ENCODE data around the gene ABCC1.
"Not testable (repeated sequence)": the region's sequence is repeated elsewhere in the genome, so short reads cannot be mapped to it uniquely, and the experiment has no call there.

The ABCC1 gene

GRCh38 chr16:15980329-15980728, 30.9 kb downstream of the ABCC1 start:
- H4K20me1 ChIP-seq (ENCODE audit: insufficient read depth, low read length): peaks cover 41% of the 10 kb centered on the region
- no peak for TF ChIP-seq EZH2phosphoT487 (IDR thresholded peaks at IDR 0.05; ENCODE audit: low read depth)
- no peak for TF ChIP-seq CTCF (IDR thresholded peaks at IDR 0.05; ENCODE audit: low read depth, low read length)
- no peak overlapping the region for H3K9ac ChIP-seq (ENCODE audit: low read length)
- H3K36me3 ChIP-seq (replicated peaks; ENCODE audit: low read depth, low read length): peaks cover 69% of the 10 kb centered on the region
- H3K27ac ChIP-seq (ENCODE audit: low read length): no peak overlapping the region
- no peaks in the 10 kb centered on the region for H3K27me3 ChIP-seq (ENCODE audit: low read depth, low read length)
- H3K4me3 ChIP-seq (ENCODE audit: low read length): no peak overlapping the region
- H3K4me2 ChIP-seq (ENCODE audit: low read length): no peak overlapping the region
- H3K9me3 ChIP-seq (ENCODE audit: insufficient read depth, low read length): peaks cover 33% of the 10 kb centered on the region; the same call in 1 of the 2 replicates
- H2AFZ ChIP-seq (ENCODE audit: low read depth, low read length): no peak overlapping the region
- no peaks in the 10 kb centered on the region for H3K4me1 ChIP-seq (ENCODE audit: low read length)
- H3K79me2 ChIP-seq (ENCODE audit: low read length): peaks cover 100% of the 10 kb centered on the region

GRCh38 chr16:15981382-15981781, 32.0 kb downstream of the ABCC1 start:
- peaks cover 65% of the 10 kb centered on the region for H3K36me3 ChIP-seq (replicated peaks; ENCODE audit: low read depth, low read length)
- no peak overlapping the region for H3K27ac ChIP-seq (ENCODE audit: low read length)
- H3K4me1 ChIP-seq (ENCODE audit: low read length): no peaks in the 10 kb centered on the region
- no peaks in the 10 kb centered on the region for H3K27me3 ChIP-seq (ENCODE audit: low read depth, low read length)
- H2AFZ ChIP-seq (ENCODE audit: low read depth, low read length): no peak overlapping the region
- H3K9me3 ChIP-seq (ENCODE audit: insufficient read depth, low read length): peaks cover 33% of the 10 kb centered on the region; the same call in 1 of the 2 replicates
- H3K4me3 ChIP-seq (ENCODE audit: low read length): no peak overlapping the region
- peaks cover 100% of the 10 kb centered on the region for H3K79me2 ChIP-seq (ENCODE audit: low read length)
- peaks cover 40% of the 10 kb centered on the region for H4K20me1 ChIP-seq (ENCODE audit: insufficient read depth, low read length)
- no peak overlapping the region for H3K4me2 ChIP-seq (ENCODE audit: low read length)
- TF ChIP-seq CTCF (IDR thresholded peaks at IDR 0.05; ENCODE audit: low read depth, low read length) (no peak), EZH2phosphoT487 (IDR thresholded peaks at IDR 0.05; ENCODE audit: low read depth) (no peak)
- H3K9ac ChIP-seq (ENCODE audit: low read length): no peak overlapping the region

GRCh38 chr16:15982194-15982915, 32.9 kb downstream of the ABCC1 start:
- H3K4me1 ChIP-seq (ENCODE audit: low read length); H2AFZ ChIP-seq (ENCODE audit: low read depth, low read length); H3K4me3 ChIP-seq (ENCODE audit: low read length); H3K27ac ChIP-seq (ENCODE audit: low read length); H3K4me2 ChIP-seq (ENCODE audit: low read length); H3K27me3 ChIP-seq (ENCODE audit: low read depth, low read length); H3K9ac ChIP-seq (ENCODE audit: low read length): not testable (repeated sequence)
- Histone ChIP-seq H3K36me3 (replicated peaks; ENCODE audit: low read depth, low read length) (peaks cover 55% of the 10 kb centered on the region), H3K79me2 (ENCODE audit: low read length) (peaks cover 100% of the 10 kb centered on the region), H4K20me1 (ENCODE audit: insufficient read depth, low read length) (peaks cover 41% of the 10 kb centered on the region), H3K9me3 (ENCODE audit: insufficient read depth, low read length) (peaks cover 33% of the 10 kb centered on the region; the same call in 1 of the 2 replicates)

- Histone ChIP-seq H3K79me2 (ENCODE audit: low read length) (peaks cover 100% of the 10 kb centered on the region), H3K36me3 (replicated peaks; ENCODE audit: low read depth, low read length) (peaks cover 40% of the 10 kb centered on the region), H4K20me1 (ENCODE audit: insufficient read depth, low read length) (peaks cover 56% of the 10 kb centered on the region)
These were observed 34.5 kb downstream of the ABCC1 start for GRCh38 chr16:15983898-15984297.

More at GRCh38 chr16:15983898-15984297, 34.5 kb downstream of the ABCC1 start:
- no peak overlapping the region for H3K4me3 ChIP-seq (ENCODE audit: low read length)
- no peak overlapping the region for H3K27ac ChIP-seq (ENCODE audit: low read length)
- no peak overlapping the region for H3K9ac ChIP-seq (ENCODE audit: low read length)
- H2AFZ ChIP-seq (ENCODE audit: low read depth, low read length): no peak overlapping the region
- H3K4me1 ChIP-seq (ENCODE audit: low read length): no peaks in the 10 kb centered on the region
- no peak overlapping the region for H3K4me2 ChIP-seq (ENCODE audit: low read length)
- H3K27me3 ChIP-seq (ENCODE audit: low read depth, low read length): no peaks in the 10 kb centered on the region
- H3K9me3 ChIP-seq (ENCODE audit: insufficient read depth, low read length): peaks cover 23% of the 10 kb centered on the region; the same call in 1 of the 2 replicates
- TF ChIP-seq EZH2phosphoT487 (IDR thresholded peaks at IDR 0.05; ENCODE audit: low read depth): no peak
- no peak for TF ChIP-seq CTCF (IDR thresholded peaks at IDR 0.05; ENCODE audit: low read depth, low read length)
